ENCODE data around the gene PTPRD.

The PTPRD gene

DNA sequence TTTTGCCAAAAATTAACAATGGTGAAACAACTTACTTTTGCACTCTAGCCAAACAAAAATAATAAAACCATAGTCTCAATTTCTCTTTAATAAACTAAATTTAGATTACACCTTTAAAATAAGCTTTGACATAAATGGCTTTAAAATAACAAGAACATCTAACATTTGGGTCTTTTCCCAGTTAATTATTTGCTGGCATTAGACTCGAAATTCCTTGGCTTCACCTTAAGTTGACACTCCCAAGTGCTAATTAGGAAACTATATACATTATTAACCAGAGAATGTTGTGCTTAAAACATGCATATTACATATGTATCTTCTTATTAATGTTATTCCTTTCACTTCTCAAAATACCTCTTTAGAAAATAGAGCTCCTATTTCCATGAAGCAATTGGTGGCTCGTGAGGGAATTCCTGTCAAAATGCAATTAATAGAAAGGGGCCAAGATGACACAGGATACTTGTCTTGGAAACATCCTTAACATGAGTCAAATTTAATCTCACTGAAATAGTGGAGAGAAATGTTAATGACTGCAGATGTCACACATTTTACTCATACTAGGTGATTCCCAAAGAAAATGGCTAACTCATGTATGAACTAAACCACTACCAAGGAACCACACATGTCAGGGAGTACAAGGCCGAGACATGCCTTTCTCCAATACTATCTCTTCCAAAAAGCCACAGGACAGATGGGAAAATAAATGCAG lies 1880.3 kb downstream of the PTPRD start:
- H3K4me3 ChIP-seq (ENCODE audit: low read length): no peak overlapping the region
- no peaks in the 10 kb centered on the region for H3K27me3 ChIP-seq (replicated peaks; ENCODE audit: control insufficient read depth, insufficient read depth, low read length)
- no peak for DNase-seq (ENCODE audit: low read depth)
- no peaks in the 10 kb centered on the region for H3K9me3 ChIP-seq (ENCODE audit: control insufficient read depth, low read length)
- no peaks in the 10 kb centered on the region for H3K36me3 ChIP-seq (ENCODE audit: control insufficient read depth, insufficient read depth, low read length, severe bottlenecking)
- H3K9ac ChIP-seq (ENCODE audit: low read length): no peak overlapping the region
- H3K4me1 ChIP-seq (ENCODE audit: control insufficient read depth, insufficient read depth, low read length): peaks cover 7% of the 10 kb centered on the region

DNA sequence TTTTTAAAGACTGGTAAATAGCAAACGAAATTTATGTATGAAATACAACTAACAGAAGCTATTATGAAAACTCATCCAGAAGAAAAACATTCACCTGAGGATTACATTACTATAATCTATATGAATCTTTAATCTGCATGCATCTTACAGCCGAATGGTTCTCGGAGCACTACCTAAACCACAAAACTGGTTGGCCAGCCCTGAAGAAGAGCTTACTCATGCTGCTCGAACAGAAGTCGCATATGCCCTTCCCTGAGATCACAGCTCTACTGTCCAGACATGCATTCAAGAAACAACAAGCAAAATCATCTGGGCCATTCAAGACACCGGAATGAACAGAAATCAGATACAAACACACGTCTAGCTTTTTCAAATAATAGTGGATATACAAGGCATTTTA lies 1882.2 kb downstream of the PTPRD start:
- no peak for DNase-seq (ENCODE audit: low read depth)
- Histone ChIP-seq H3K9ac (ENCODE audit: low read length) (no peak overlapping the region), H3K36me3 (ENCODE audit: control insufficient read depth, insufficient read depth, low read length, severe bottlenecking) (no peaks in the 10 kb centered on the region), H3K4me3 (ENCODE audit: low read length) (no peak overlapping the region), H3K4me1 (ENCODE audit: control insufficient read depth, insufficient read depth, low read length) (peaks cover 7% of the 10 kb centered on the region), H3K27me3 (replicated peaks; ENCODE audit: control insufficient read depth, insufficient read depth, low read length) (no peaks in the 10 kb centered on the region), H3K9me3 (ENCODE audit: control insufficient read depth, low read length) (no peaks in the 10 kb centered on the region)

DNA sequence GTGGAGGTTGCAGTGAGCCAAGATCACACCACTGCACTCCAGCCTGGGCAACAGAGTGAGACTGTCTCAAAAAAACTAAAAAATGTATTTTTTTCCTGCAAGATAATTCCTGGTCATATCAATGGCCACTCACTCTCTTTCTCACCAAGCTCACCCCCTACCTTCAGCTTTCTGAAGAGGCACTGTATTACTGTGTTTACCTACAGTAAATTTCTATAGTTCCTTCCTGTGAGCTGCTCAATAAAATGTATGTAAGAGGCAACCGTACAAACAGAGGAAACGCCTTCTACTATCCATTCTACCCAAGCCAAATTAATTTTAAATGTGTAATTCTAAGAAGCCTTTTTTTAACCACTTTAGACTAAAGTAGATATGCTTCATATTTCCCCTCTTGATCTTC lies 1883.9 kb downstream of the PTPRD start:
- no peaks in the 10 kb centered on the region for H3K27me3 ChIP-seq (replicated peaks; ENCODE audit: control insufficient read depth, insufficient read depth, low read length)
- H3K36me3 ChIP-seq (ENCODE audit: control insufficient read depth, insufficient read depth, low read length, severe bottlenecking): no peaks in the 10 kb centered on the region
- H3K4me1 ChIP-seq (ENCODE audit: control insufficient read depth, insufficient read depth, low read length): peaks cover 3% of the 10 kb centered on the region
- H3K4me3 ChIP-seq (ENCODE audit: low read length): no peak overlapping the region
- no peak for DNase-seq (ENCODE audit: low read depth)
- no peak overlapping the region for H3K9ac ChIP-seq (ENCODE audit: low read length)
- H3K9me3 ChIP-seq (ENCODE audit: control insufficient read depth, low read length): no peaks in the 10 kb centered on the region

DNA sequence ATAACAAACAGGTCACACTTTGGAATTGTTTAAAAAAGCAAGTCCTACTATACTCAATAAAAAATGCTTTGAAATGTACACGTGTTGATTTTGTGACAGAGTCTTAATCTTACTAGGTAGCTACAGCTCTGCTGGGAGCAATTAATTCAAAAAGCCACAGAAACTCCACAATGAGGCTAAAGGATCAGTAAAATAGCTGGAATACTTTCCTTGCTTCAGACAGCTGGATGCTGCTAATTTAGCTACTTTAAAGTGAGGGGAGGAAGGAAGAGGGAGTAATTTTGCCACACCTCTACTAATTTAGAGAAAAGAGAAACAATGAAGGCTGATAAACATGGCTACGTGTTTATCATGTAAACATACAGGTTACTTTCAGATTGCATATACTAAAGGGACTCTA lies 1885.6 kb downstream of the PTPRD start:
- Histone ChIP-seq H3K9ac (ENCODE audit: low read length) (no peak overlapping the region), H3K4me3 (ENCODE audit: low read length) (no peak overlapping the region), H3K9me3 (ENCODE audit: control insufficient read depth, low read length) (no peaks in the 10 kb centered on the region), H3K36me3 (ENCODE audit: control insufficient read depth, insufficient read depth, low read length, severe bottlenecking) (no peaks in the 10 kb centered on the region), H3K27me3 (replicated peaks; ENCODE audit: control insufficient read depth, insufficient read depth, low read length) (no peaks in the 10 kb centered on the region), H3K4me1 (ENCODE audit: control insufficient read depth, insufficient read depth, low read length) (no peaks in the 10 kb centered on the region)
- DNase-seq (ENCODE audit: low read depth): no peak

DNA sequence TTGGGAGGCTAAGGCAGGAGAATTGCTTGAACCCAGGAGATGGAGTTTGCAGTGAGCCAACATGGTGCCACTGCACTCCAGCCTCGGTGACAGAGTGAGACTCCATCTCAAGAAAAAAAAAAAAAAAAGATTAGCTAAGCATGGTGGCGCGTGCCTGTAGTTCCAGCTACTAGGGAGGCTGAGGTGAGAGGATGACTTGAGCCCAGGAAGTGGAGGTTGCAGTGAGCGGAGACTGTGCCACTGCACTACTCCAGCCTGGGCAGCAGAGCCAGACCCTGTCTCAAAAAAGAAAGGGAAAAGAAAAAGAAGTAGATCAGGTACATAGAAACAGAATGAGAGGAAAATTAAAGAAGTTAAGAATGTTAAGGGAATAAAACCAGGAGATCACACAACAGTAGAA lies 1886.1 kb downstream of the PTPRD start:
- no peaks in the 10 kb centered on the region for H3K4me1 ChIP-seq (ENCODE audit: control insufficient read depth, insufficient read depth, low read length)
- no peaks in the 10 kb centered on the region for H3K36me3 ChIP-seq (ENCODE audit: control insufficient read depth, insufficient read depth, low read length, severe bottlenecking)
- no peak overlapping the region for H3K9ac ChIP-seq (ENCODE audit: low read length)
- H3K27me3 ChIP-seq (replicated peaks; ENCODE audit: control insufficient read depth, insufficient read depth, low read length): no peaks in the 10 kb centered on the region
- no peak overlapping the region for H3K4me3 ChIP-seq (ENCODE audit: low read length)
- DNase-seq (ENCODE audit: low read depth): no peak
- no peaks in the 10 kb centered on the region for H3K9me3 ChIP-seq (ENCODE audit: control insufficient read depth, low read length)

DNA sequence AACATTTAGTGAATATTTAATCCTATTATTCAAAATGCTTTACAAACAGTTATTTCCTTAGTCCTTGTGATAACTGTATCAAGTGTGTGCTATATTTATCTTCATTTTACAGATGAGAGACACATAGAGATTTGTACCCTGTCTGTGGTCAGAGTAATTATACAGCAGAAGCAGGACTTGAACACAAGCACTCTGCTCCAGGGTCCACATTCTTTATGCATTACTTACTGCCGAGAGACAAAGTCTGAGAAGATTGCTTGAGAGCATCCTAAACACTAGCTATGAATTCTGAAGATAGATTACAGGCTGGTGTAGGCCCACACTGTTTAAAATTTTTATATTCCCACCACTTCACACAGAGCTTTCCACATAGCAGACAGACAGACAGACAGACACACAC lies 1887.2 kb downstream of the PTPRD start:
- H3K27me3 ChIP-seq (replicated peaks; ENCODE audit: control insufficient read depth, insufficient read depth, low read length): no peaks in the 10 kb centered on the region
- H3K9me3 ChIP-seq (ENCODE audit: control insufficient read depth, low read length): no peaks in the 10 kb centered on the region
- H3K4me1 ChIP-seq (ENCODE audit: control insufficient read depth, insufficient read depth, low read length): no peaks in the 10 kb centered on the region
- no peak overlapping the region for H3K9ac ChIP-seq (ENCODE audit: low read length)
- no peaks in the 10 kb centered on the region for H3K36me3 ChIP-seq (ENCODE audit: control insufficient read depth, insufficient read depth, low read length, severe bottlenecking)
- DNase-seq (ENCODE audit: low read depth): no peak
- H3K4me3 ChIP-seq (ENCODE audit: low read length): no peak overlapping the region

DNA sequence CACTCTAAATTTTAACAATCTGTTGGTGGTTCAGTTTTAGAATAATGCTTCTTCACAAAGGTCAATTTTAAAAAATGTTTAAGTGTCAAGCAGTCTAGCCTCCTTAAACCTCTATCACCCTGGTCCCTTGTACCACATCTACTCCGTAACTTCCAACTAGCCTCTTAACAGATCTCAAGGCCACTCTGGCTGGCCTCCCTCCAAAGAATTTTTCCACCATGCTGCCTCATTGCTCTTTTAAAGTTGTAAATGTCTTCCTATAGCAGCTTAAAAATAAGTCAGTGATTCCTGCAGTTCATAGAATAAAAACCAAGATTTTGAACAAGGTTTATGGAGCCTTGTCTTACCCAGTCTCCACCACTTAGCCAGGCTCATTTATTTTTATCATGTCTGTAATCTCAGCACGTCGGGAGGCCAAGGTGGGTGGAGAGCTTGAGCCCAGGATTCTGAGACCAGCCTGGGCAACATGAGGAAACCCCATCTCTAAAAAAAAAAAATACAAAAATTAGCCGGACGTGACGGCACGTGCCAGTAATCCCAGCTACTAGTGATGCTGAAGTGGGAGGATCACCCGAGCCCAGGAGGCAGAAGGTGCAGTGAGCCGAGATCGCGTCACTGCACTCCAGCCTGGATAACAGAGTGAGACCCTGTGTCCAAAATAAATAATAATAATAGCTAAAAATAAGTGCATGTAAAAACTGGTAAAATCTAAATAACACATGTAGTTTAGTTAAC lies 1888.4 kb downstream of the PTPRD start:
- Histone ChIP-seq H3K36me3 (ENCODE audit: control insufficient read depth, insufficient read depth, low read length, severe bottlenecking) (no peaks in the 10 kb centered on the region), H3K4me1 (ENCODE audit: control insufficient read depth, insufficient read depth, low read length) (no peaks in the 10 kb centered on the region), H3K4me3 (ENCODE audit: low read length) (no peak overlapping the region), H3K27me3 (replicated peaks; ENCODE audit: control insufficient read depth, insufficient read depth, low read length) (no peaks in the 10 kb centered on the region), H3K9ac (ENCODE audit: low read length) (no peak overlapping the region), H3K9me3 (ENCODE audit: control insufficient read depth, low read length) (no peaks in the 10 kb centered on the region)
- no peak for DNase-seq (ENCODE audit: low read depth)

DNA sequence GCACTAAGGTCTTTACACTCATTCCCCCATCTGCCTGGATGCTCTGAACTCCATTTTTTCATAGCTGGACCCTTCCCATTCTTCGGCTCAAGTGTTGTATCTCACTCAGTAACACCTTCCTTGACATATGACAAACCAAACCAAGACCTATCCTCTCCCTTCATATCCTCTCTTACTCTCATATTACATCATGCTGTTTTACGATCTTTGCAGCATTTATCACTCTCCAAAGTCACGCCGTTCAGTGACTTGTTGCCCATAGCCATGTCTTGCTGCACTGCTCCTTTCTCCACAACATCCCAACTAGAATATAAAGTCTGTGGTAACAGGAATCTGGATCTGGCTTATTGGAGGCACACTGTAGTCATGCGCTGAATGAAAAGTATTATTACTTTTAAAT lies 1889.6 kb downstream of the PTPRD start:
- Histone ChIP-seq H3K9ac (ENCODE audit: low read length) (no peak overlapping the region), H3K4me3 (ENCODE audit: low read length) (no peak overlapping the region), H3K9me3 (ENCODE audit: control insufficient read depth, low read length) (no peaks in the 10 kb centered on the region), H3K27me3 (replicated peaks; ENCODE audit: control insufficient read depth, insufficient read depth, low read length) (no peaks in the 10 kb centered on the region), H3K4me1 (ENCODE audit: control insufficient read depth, insufficient read depth, low read length) (peaks cover 8% of the 10 kb centered on the region), H3K36me3 (ENCODE audit: control insufficient read depth, insufficient read depth, low read length, severe bottlenecking) (no peaks in the 10 kb centered on the region)
- no peak for DNase-seq (ENCODE audit: low read depth)

DNA sequence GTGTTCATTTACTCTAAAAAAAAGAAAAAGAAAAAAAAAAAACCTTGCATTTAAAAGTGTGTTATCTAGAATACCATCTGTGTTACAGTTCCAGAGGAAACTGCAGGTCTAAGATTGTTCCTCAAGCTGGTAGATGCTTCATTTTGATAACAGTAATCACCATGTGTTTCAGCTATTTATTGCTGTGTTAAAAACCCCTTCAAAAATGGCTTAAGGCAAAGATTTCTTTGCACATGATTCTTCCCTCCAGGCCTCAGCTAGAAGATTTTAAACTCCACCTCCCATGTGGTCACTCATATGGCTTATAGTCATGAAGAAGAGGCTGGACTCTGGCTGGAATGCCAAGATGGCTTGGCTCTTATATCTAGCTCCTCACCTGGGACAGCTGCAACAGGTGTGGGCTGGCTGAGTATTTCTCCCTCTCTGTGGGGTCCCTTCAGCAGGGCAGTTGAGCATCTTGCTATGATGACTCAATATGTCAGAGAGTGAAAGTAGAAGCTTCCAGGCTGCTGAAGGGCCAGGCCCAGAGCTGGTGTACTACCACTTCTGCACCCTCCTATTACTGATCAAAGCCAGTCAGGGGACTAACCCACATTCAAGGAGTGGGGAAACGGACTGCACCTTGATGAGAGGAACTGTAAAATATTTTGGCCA lies 1892.8 kb downstream of the PTPRD start:
- no peak overlapping the region for H3K9ac ChIP-seq (ENCODE audit: low read length)
- H3K36me3 ChIP-seq (ENCODE audit: control insufficient read depth, insufficient read depth, low read length, severe bottlenecking): no peaks in the 10 kb centered on the region
- no peaks in the 10 kb centered on the region for H3K9me3 ChIP-seq (ENCODE audit: control insufficient read depth, low read length)
- H3K27me3 ChIP-seq (replicated peaks; ENCODE audit: control insufficient read depth, insufficient read depth, low read length): no peaks in the 10 kb centered on the region
- H3K4me3 ChIP-seq (ENCODE audit: low read length): no peak overlapping the region
- no peak for DNase-seq (ENCODE audit: low read depth)
- peaks cover 19% of the 10 kb centered on the region for H3K4me1 ChIP-seq (ENCODE audit: control insufficient read depth, insufficient read depth, low read length)

DNA sequence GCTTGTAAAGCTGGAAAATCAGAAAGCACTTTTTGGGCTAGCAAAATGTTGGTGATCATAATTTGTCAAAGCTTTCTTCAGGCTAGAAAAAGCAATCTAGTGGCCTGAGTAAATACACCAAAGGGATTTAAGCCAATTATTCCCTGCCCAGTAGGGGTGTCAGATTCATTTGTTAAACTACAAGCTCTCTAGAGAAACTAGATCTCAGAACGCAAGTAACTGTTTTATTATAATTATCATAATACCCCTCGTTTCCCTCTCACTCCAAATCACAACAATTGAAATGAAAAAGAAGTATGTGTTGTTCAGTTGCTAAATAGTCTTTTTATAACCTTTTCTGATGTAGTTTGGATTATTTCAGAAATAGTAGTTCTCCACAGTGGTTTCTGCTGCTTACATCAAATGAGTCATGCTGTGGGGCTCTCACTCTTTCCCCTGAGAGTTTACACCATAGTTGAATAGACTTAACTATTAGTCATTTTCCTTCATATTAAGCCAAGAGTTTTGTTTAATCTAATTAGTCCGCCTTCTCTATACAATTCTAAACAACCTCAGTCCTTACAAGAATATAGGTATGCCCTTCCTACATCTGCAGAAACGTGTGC lies 1894.6 kb downstream of the PTPRD start:
- Histone ChIP-seq H3K9ac (ENCODE audit: low read length) (peak overlapping the region; percentile 7), H3K27me3 (replicated peaks; ENCODE audit: control insufficient read depth, insufficient read depth, low read length) (no peaks in the 10 kb centered on the region), H3K4me3 (ENCODE audit: low read length) (peak overlapping the region; percentile 74), H3K9me3 (ENCODE audit: control insufficient read depth, low read length) (no peaks in the 10 kb centered on the region), H3K4me1 (ENCODE audit: control insufficient read depth, insufficient read depth, low read length) (peaks cover 19% of the 10 kb centered on the region), H3K36me3 (ENCODE audit: control insufficient read depth, insufficient read depth, low read length, severe bottlenecking) (no peaks in the 10 kb centered on the region)
- DNase-seq (ENCODE audit: low read depth): no peak

DNA sequence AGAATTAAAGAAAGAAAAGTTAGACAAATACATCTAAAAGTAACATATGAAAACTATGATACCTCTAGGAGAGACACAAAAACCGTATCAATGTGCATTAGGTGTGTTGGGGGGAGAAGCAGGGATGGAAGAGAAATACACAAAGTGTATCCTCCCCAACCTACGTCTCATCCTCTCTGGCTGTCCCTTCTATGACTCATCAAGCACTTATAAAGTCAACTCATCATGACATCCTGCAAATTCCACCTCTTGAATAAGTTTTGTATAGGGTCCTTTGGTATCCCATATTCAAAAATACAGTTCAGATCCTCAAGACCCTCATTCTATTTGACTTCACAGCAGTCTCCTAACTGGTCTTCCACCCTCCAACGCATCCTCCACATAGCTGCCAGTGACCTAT lies 1895.7 kb downstream of the PTPRD start:
- H3K27me3 ChIP-seq (replicated peaks; ENCODE audit: control insufficient read depth, insufficient read depth, low read length): no peaks in the 10 kb centered on the region
- H3K9me3 ChIP-seq (ENCODE audit: control insufficient read depth, low read length): no peaks in the 10 kb centered on the region
- H3K9ac ChIP-seq (ENCODE audit: low read length): no peak overlapping the region
- no peak overlapping the region for H3K4me3 ChIP-seq (ENCODE audit: low read length)
- H3K4me1 ChIP-seq (ENCODE audit: control insufficient read depth, insufficient read depth, low read length): peaks cover 19% of the 10 kb centered on the region
- H3K36me3 ChIP-seq (ENCODE audit: control insufficient read depth, insufficient read depth, low read length, severe bottlenecking): no peaks in the 10 kb centered on the region
- DNase-seq (ENCODE audit: low read depth): no peak
